SK-N-SH (cell line): ENCODE data around the gene SERPINB5. TPM values are rescaled to one million over a fixed set of nuclear protein-coding genes. Genes with fewer than 3 reads are reported as not detected.

Source experiments
- CTCF ChIA-PET: fragments of 300-600, 350-600 bp; formaldehyde crosslinking; extraction: SDS; loops from one replicate; lab custom pipeline; 2021; lab: Yijun Ruan, JAX
- POLR2A ChIA-PET: fragments of 350-600 bp; sonication (Branson Sonifier 250); formaldehyde crosslinking; extraction: SDS; loops from one replicate; lab custom pipeline; 2020; ENCODE audit warnings: antibody characterized with exemption, inconsistent platforms; lab: Yijun Ruan, JAX
- DNase-seq: peaks from one replicate; pipeline ENCODE4 v3.0.0; 2012
- H2AFZ ChIP-seq: fragments of 200-600 bp; sonication (generic); 2 replicates; pipeline ENCODE4 v1.8.1; 2016; ENCODE audit warnings: antibody characterized with exemption, mild to moderate bottlenecking, low read depth
- H3F3A ChIP-seq: fragments of 200-600 bp; sonication (generic); replicated peaks from 2 replicates; pipeline ENCODE3; 2016; ENCODE audit warnings: antibody characterized with exemption, mild to moderate bottlenecking; ENCODE audit not compliant: insufficient read depth
- H3K27ac ChIP-seq, 2 experiments: fragments of 200-500 bp in 1 of 2; fragments of 200-600 bp in 1 of 2; sonication (Bioruptor generic) in 1 of 2; sonication (generic), shearing (Covaris generic) in 1 of 2; 2 replicates each; pipeline versions ENCODE4 v1.5.1 to v1.6.1; 2014 to 2016; ENCODE audit warnings: low read depth in 2 of 2, inconsistent platforms in 1 of 2, low read length in 1 of 2, mild to moderate bottlenecking in 1 of 2, mixed read lengths in 1 of 2
- H3K27me3 ChIP-seq: fragments of 200-600 bp; sonication (generic), shearing (Covaris generic); 2 replicates; pipeline ENCODE4 v1.6.1; 2016; ENCODE audit warnings: mixed run types; ENCODE audit not compliant: insufficient read depth
- H3K36me3 ChIP-seq, 2 experiments: fragments of 200-500 bp in 1 of 2; fragments of 200-600 bp in 1 of 2; sonication (Bioruptor generic) in 1 of 2; sonication (generic) in 1 of 2; replicated peaks in 1 of 2; 2 replicates each; pipeline versions ENCODE3 to v1.5.1; 2014 to 2016; ENCODE audit warnings: low read length in 1 of 2, mild to moderate bottlenecking in 1 of 2; ENCODE audit not compliant: insufficient read depth in 2 of 2, control insufficient read depth in 1 of 2
- H3K4me1 ChIP-seq, 2 experiments: fragments of 200-500 bp in 1 of 2; fragments of 200-600 bp in 1 of 2; sonication (Bioruptor generic) in 1 of 2; sonication (generic), shearing (Covaris generic) in 1 of 2; 2 replicates each; pipeline versions ENCODE4 v1.5.1 to v1.6.1; 2014 to 2016; ENCODE audit warnings: low read depth in 1 of 2, low read length in 1 of 2, mixed run types in 1 of 2; ENCODE audit not compliant: insufficient read depth in 2 of 2, control insufficient read depth in 1 of 2
- H3K4me2 ChIP-seq: fragments of 200-600 bp; sonication (generic), shearing (Covaris generic); 2 replicates; pipeline ENCODE4 v1.6.1; 2017; ENCODE audit warnings: mixed run types
- H3K4me3 ChIP-seq, 2 experiments: fragments of 200-500 bp in 1 of 2; fragments of 200-600 bp in 1 of 2; sonication (Bioruptor generic) in 1 of 2; sonication (generic), shearing (Covaris generic) in 1 of 2; 2 replicates each; pipeline versions ENCODE4 v1.5.1 to v1.8.1; 2014 to 2016; ENCODE audit warnings: low read depth in 2 of 2, inconsistent platforms in 1 of 2, low read length in 1 of 2, mild to moderate bottlenecking in 1 of 2, mixed read lengths in 1 of 2, moderate library complexity in 1 of 2
- H3K79me2 ChIP-seq: fragments of 200-600 bp; sonication (generic); 2 replicates; pipeline ENCODE4 v1.8.1; 2017; ENCODE audit warnings: mild to moderate bottlenecking; ENCODE audit not compliant: insufficient read depth
- H3K9ac ChIP-seq: fragments of 200-600 bp; sonication (generic); 2 replicates; pipeline ENCODE4 v1.6.1; 2017; ENCODE audit warnings: mixed run types
- H3K9me2 ChIP-seq: fragments of 200-600 bp; sonication (generic); 2 replicates; pipeline ENCODE4 v1.6.1; 2017; ENCODE audit warnings: mixed run types
- H3K9me3 ChIP-seq: fragments of 200-600 bp; sonication (generic); 2 replicates; pipeline ENCODE4 v1.6.1; 2017; ENCODE audit warnings: mixed run types, mild to moderate bottlenecking, moderate library complexity
- H4K20me1 ChIP-seq: fragments of 200-600 bp; sonication (generic); 2 replicates; pipeline ENCODE4 v1.6.1; 2017; ENCODE audit warnings: mild to moderate bottlenecking, mixed run types; ENCODE audit not compliant: insufficient read depth
- CHD2 ChIP-seq: fragments of 150-350 bp; IDR thresholded peaks from 2 replicates; pipeline ENCODE4 v1.6.1; 2018; ENCODE audit warnings: low read length; ENCODE audit not compliant: partially characterized antibody
- EP300 ChIP-seq, 2 experiments: IDR thresholded peaks; 2 replicates each; pipeline versions ENCODE4 v1.4.0 to v1.6.1; 2012; ENCODE audit warnings: borderline replicate concordance in 1 of 2, low read depth in 1 of 2, low read length in 1 of 2
- EZH2phosphoT487 ChIP-seq: fragments of 200-600 bp; sonication (generic); IDR thresholded peaks from 2 replicates; pipeline ENCODE4 v1.6.1; 2017; ENCODE audit warnings: low read depth, mixed run types, mild to moderate bottlenecking, antibody characterized with exemption, moderate library complexity, borderline replicate concordance
- GABPA ChIP-seq: IDR thresholded peaks from 2 replicates; pipeline ENCODE4 v1.4.0; 2012; ENCODE audit warnings: low read depth, mild to moderate bottlenecking
- GATA2 ChIP-seq: sonication (generic); formaldehyde crosslinking; IDR thresholded peaks from 2 replicates; pipeline ENCODE4 v1.5.0; 2020; ENCODE audit warnings: mild to moderate bottlenecking, missing genetic modification reagents
- MEF2A ChIP-seq: IDR thresholded peaks from 2 replicates; pipeline ENCODE4 v1.4.0; 2012; ENCODE audit warnings: low read depth, borderline replicate concordance
- SMC3 ChIP-seq: IDR thresholded peaks from 2 replicates; pipeline ENCODE4 v1.6.1; 2012; ENCODE audit warnings: low read depth, low read length, improper control_type of control experiment
- TCF12 ChIP-seq: IDR thresholded peaks from 2 replicates; pipeline ENCODE4 v1.4.0; 2012
- YY1 ChIP-seq: IDR thresholded peaks from 2 replicates; pipeline ENCODE4 v1.4.0; 2012; ENCODE audit warnings: low read depth, mild to moderate bottlenecking
- WGBS: methylation state at CpG from one replicate; pipeline ENCODE4 v1.1.6; 2017; ENCODE audit warnings: low lambda C conversion rate; 5-methylcytosine and 5-hydroxymethylcytosine counted together
- polyA plus RNA-seq, 3 experiments: library from polyadenylated mRNA; depleted of rRNA; stranded (reverse); fragments of >200 nt; gene quantifications; 2 replicates each; pipeline ENCODE4 v1.2.3, GENCODE V29; 2012
- TF ChIP-seq, protein P1 (sequence below): IDR thresholded peaks from 2 replicates; pipeline ENCODE4; 2012
- TF ChIP-seq, protein P2 (sequence below): IDR thresholded peaks from 2 replicates; pipeline ENCODE4 v1.4.0; 2012; ENCODE audit warnings: low read depth, borderline replicate concordance
- TF ChIP-seq, protein P3 (sequence below): IDR thresholded peaks from 2 replicates; pipeline ENCODE4 v1.4.0; 2012; ENCODE audit warnings: low read depth
- TF ChIP-seq, protein P4 (sequence below): IDR thresholded peaks from 2 replicates; pipeline ENCODE4 v1.6.1; 2012; ENCODE audit warnings: mild to moderate bottlenecking, low read depth, low read length, moderate library complexity
- TF ChIP-seq, protein P5 (sequence below): fragments of 150-350 bp; IDR thresholded peaks from 2 replicates; pipeline ENCODE4 v1.6.1; 2017; ENCODE audit warnings: antibody characterized with exemption, low read length, low read depth, borderline replicate concordance

The SERPINB5 gene
- polyA plus RNA-seq, 1 of the 3 experiments (the other 2 are of a cell fraction) = not detected

DNA sequence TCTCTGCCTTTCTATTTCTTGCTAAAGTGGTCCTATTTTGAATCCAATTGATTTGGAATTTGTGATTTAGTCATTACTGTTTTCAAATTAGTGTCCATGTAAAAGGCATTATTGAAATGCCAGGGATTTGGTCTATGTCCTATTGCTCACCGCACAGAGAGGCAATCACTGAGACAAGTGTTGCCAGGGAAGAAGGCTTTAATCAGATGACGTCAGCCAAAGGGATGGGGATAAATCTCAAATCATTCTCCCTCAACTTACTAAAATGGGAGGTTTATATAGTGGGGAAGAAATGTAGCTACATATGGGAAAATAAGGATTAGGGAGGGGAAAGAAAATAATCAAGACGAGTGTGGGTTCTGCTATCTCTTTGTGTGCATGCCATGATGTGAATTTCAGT, 75.0 kb downstream of the SERPINB5 start:
- Histone ChIP-seq H3K9me3 (no peaks in the 10 kb centered on the region), H3K4me1 (peaks cover 0 to 4% of the 10 kb centered on the region in 2 experiments; a peak in 1 of 4 replicates), H3F3A (no peaks in the 10 kb centered on the region), H3K9ac (no peak overlapping the region), H3K4me3 (no peak overlapping the region), H3K79me2 (no peaks in the 10 kb centered on the region), H4K20me1 (no peaks in the 10 kb centered on the region), H3K27me3 (no peaks in the 10 kb centered on the region), H3K27ac (no peak overlapping the region), H3K4me2 (no peak overlapping the region), H2AFZ (no peak overlapping the region), H3K36me3 (no peaks in the 10 kb centered on the region), H3K9me2 (no peaks in the 10 kb centered on the region)
- POLR2A ChIA-PET = no interaction called here
- DNase-seq = no peak
- TF ChIP-seq, protein P1, sequence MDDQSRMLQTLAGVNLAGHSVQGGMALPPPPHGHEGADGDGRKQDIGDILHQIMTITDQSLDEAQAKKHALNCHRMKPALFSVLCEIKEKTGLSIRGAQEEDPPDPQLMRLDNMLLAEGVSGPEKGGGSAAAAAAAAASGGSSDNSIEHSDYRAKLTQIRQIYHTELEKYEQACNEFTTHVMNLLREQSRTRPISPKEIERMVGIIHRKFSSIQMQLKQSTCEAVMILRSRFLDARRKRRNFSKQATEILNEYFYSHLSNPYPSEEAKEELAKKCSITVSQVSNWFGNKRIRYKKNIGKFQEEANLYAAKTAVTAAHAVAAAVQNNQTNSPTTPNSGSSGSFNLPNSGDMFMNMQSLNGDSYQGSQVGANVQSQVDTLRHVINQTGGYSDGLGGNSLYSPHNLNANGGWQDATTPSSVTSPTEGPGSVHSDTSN = no peak
- TF ChIP-seq CHD2 (no peak), EZH2phosphoT487 (no peak), TCF12 (no peak), EP300 (IDR thresholded peaks at IDR 0.05; ENCODE audit: borderline replicate concordance in 1 of 2, low read depth in 1 of 2, low read length in 1 of 2) (no peak)
- TF ChIP-seq, protein P2, sequence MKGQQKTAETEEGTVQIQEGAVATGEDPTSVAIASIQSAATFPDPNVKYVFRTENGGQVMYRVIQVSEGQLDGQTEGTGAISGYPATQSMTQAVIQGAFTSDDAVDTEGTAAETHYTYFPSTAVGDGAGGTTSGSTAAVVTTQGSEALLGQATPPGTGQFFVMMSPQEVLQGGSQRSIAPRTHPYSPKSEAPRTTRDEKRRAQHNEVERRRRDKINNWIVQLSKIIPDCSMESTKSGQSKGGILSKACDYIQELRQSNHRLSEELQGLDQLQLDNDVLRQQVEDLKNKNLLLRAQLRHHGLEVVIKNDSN = no peak
- WGBS = 29% methylated on average over 3 of the region's 3 CpGs
- CTCF ChIA-PET = no interaction called here

DNA sequence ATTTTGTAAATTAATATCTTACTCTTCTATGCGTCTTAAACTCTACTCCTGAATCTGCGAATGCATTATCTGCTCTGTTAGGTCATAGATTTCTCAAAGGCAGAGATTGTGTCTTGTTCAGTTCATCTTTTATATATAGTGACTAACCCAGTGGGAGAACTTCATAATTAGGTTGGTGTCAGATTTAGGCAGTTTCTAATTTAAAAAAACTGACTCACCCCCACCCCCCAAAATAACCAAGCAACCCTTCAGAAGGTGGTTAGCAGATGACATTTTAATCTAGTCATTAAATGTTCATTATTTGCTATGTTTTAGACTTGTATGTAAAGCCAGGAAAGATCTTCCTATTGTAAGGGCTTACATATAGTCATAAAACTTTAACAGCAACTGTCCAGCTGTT, 75.8 kb downstream of the SERPINB5 start:
- Histone ChIP-seq H3K4me3 (no peak overlapping the region), H3K9ac (no peak overlapping the region), H3K36me3 (no peaks in the 10 kb centered on the region), H2AFZ (no peak overlapping the region), H3K9me3 (no peaks in the 10 kb centered on the region), H4K20me1 (no peaks in the 10 kb centered on the region), H3K9me2 (no peaks in the 10 kb centered on the region), H3K27ac (no peak overlapping the region), H3K27me3 (no peaks in the 10 kb centered on the region), H3F3A (no peaks in the 10 kb centered on the region), H3K79me2 (no peaks in the 10 kb centered on the region), H3K4me2 (no peak overlapping the region), H3K4me1 (peaks cover 0 to 4% of the 10 kb centered on the region in 2 experiments; a peak in 1 of 4 replicates)
- CTCF ChIA-PET = interaction anchor here (1.2 kb wide), 2 partner anchors 26 to 37 kb away, joined by 3 to 4 read pairs; no protein-coding TSS in a partner anchor
- DNase-seq = no peak
- 3% methylated on average over 2 of the region's 2 CpGs for WGBS
- TF ChIP-seq GATA2 (CRISPR knock-in tag) (no peak), MEF2A (no peak), YY1 (no peak), EP300 (IDR thresholded peaks at IDR 0.05; ENCODE audit: borderline replicate concordance in 1 of 2, low read depth in 1 of 2, low read length in 1 of 2) (no peak), GABPA (no peak), SMC3 (no peak), CHD2 (no peak), TCF12 (no peak)
- TF ChIP-seq, protein P3, sequence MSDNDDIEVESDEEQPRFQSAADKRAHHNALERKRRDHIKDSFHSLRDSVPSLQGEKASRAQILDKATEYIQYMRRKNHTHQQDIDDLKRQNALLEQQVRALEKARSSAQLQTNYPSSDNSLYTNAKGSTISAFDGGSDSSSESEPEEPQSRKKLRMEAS = no peak
- TF ChIP-seq, protein P4, sequence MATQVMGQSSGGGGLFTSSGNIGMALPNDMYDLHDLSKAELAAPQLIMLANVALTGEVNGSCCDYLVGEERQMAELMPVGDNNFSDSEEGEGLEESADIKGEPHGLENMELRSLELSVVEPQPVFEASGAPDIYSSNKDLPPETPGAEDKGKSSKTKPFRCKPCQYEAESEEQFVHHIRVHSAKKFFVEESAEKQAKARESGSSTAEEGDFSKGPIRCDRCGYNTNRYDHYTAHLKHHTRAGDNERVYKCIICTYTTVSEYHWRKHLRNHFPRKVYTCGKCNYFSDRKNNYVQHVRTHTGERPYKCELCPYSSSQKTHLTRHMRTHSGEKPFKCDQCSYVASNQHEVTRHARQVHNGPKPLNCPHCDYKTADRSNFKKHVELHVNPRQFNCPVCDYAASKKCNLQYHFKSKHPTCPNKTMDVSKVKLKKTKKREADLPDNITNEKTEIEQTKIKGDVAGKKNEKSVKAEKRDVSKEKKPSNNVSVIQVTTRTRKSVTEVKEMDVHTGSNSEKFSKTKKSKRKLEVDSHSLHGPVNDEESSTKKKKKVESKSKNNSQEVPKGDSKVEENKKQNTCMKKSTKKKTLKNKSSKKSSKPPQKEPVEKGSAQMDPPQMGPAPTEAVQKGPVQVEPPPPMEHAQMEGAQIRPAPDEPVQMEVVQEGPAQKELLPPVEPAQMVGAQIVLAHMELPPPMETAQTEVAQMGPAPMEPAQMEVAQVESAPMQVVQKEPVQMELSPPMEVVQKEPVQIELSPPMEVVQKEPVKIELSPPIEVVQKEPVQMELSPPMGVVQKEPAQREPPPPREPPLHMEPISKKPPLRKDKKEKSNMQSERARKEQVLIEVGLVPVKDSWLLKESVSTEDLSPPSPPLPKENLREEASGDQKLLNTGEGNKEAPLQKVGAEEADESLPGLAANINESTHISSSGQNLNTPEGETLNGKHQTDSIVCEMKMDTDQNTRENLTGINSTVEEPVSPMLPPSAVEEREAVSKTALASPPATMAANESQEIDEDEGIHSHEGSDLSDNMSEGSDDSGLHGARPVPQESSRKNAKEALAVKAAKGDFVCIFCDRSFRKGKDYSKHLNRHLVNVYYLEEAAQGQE = no peak
- TF ChIP-seq, protein P2 = no peak
- TF ChIP-seq, protein P5, sequence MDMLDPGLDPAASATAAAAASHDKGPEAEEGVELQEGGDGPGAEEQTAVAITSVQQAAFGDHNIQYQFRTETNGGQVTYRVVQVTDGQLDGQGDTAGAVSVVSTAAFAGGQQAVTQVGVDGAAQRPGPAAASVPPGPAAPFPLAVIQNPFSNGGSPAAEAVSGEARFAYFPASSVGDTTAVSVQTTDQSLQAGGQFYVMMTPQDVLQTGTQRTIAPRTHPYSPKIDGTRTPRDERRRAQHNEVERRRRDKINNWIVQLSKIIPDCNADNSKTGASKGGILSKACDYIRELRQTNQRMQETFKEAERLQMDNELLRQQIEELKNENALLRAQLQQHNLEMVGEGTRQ = no peak
- POLR2A ChIA-PET = no interaction called here
